ENCODE results near the gene MRAS.
"Not testable (repeated sequence)": the region's sequence is repeated elsewhere in the genome, so short reads cannot be mapped to it uniquely, and the experiment has no call there.

MRAS gene

DNA sequence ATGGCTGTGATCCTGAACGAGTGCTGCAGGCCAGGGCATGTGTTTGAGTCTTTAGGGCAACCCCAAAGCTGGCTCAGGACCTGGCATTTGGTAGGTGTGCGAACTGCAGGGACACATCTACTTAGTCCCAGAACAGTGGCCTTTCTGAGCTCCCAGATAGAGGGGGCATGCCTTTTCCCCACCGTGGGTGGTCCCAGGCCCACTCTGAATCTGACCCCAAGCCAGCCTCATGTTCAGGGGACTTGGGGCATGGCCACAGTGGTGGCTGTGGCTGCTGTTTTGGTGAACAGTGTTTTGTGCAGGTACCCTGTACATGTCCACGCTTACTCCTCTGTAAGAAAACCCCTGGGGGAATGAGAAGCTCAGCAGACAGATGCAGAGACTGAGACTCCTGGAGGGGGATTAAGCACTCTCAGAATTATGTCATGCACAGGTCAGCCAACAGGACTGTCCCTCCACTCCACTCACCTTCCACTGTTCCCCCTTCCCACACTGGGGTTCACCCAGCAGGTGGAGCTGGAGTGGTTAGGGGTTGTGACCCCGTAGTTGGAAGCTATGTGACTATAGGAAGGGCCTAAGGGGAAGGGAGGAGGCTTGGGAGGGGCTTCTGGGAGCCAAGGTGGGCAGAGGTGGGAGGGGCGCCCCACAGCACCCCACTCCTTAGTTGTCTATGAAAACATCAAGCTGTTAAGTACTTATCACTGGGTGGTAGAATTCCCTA is 102.5 kb downstream of the MRAS start:
- DNase-seq, result no peak

DNA sequence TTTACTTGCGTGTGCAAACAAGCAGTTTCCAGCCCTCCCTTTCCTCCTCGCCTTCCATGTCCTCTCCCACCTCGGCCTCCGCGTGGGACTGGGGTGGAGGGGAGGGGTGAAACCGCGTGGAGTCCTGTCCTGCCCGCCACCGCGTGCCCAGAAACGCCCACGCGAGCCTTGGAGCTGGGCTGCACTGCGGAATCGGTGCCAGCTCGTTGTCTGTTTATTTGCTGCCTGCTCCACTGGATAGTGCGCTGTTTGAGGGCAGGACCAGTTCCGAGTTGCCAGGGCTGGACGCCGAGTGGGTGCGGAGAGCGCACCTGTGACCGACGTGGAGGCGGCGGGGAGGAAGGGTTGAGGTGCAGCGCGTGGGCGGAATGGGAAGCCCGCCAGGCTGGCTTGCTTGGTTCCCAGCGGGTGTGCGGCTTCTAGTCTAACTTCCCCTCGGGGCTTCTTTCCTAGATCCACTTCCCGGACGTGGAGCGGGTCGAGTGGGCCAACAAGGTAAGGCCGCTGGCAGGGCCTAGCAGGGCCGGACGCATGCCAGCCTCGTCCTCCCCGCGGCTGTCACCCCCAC is 103.3 kb downstream of the MRAS start:
- DNase-seq, result no peak

DNA sequence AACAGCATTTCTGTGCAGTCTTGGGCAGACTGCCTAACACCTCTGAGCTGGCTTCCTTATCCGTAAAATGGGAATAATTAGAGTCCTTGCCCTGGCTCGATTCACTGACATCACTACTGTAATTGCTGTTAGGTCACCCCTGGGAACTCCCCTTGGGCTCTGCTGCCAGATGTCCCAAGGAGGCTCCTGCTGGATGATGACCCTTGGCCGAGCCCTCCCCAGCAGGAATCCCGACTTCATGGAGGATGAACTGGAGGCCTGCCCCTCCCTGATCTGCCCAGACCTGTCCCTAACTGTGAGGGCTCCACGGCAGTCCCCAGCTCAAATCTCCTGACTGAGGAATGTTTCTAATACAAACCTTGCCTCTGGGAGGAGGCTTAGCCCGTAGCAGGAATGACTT is 104.1 kb downstream of the MRAS start:
- no peak for DNase-seq

DNA sequence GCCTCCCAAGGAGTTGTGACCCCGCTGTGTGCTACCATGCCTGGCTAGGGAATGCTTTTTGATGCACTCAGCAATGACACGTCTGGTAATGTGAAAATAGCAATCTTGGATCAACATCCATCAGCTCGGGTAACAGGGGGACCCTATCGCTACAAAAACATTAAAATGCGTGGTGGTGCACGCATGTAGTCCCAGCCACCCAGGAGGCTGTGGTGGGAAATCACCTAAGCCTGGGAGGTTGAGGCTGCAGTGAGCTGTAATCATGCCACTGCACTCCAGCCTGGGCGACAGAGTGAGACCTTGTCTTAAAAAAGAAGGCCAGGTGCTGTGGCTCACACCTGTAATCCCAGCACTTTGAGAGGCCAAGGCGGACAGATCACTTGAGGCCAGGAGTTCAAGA is 105.6 kb downstream of the MRAS start:
- DNase-seq, result not testable (repeated sequence)

Data from stimulated activated CD4-positive, alpha-beta T cell treated with anti-CD3 and anti-CD28 coated beads, Interleukin-1b, Interleukin-23, amount 100 ng/mL, for 48 hours (primary cell).